C4-2B (cell line): ENCODE results near the gene MBNL1.

ENCODE experiments used
- ZFX ChIP-seq: fragments of 450-650 bp; IDR thresholded peaks from 2 replicates; pipeline ENCODE4 v1.6.1; 2017
- TF ChIP-seq, protein P1 (sequence below): fragments of 450-650 bp; conservative IDR thresholded peaks from 2 replicates; pipeline ENCODE4 v1.5.1; 2017; ENCODE audit warnings: mild to moderate bottlenecking

DNA sequence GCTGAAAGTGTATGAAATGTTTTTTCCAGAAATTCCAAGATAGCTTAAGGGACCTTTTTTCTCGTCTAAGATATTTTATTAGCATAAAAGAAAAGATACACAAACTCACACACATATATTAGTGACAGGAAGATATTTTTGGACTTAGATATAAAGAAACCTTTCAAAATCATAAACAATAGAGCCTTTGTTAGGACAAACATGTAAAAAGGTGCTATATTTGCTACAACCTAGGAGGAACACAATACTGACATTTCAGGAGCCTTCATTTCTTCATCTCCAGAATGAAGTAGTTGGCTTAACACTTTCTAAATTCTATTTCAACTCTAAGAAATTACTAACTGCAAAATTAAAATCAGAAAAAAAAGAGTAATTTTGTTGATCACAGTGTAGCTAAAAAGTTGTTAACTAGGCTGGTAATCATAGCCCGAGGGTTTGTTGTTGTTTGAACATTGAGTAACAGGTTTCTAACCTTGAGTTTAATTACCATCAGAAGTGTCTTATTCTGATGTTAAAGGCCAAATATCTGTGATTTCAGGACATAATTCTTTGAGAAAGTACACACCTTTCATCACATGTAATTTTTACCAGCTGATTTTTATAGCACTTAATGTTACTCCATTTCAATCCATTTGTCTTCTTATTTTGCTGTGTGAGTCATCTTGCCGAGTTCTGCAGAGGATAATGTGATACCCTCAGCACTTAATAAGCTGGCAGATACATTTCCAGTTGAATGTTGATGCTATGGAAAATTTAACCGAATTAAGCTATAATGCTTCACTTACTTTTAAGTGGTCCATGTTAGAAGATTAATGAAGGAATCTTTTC is 97.3 kb downstream of the MBNL1 start:
- TF ChIP-seq, protein P1, sequence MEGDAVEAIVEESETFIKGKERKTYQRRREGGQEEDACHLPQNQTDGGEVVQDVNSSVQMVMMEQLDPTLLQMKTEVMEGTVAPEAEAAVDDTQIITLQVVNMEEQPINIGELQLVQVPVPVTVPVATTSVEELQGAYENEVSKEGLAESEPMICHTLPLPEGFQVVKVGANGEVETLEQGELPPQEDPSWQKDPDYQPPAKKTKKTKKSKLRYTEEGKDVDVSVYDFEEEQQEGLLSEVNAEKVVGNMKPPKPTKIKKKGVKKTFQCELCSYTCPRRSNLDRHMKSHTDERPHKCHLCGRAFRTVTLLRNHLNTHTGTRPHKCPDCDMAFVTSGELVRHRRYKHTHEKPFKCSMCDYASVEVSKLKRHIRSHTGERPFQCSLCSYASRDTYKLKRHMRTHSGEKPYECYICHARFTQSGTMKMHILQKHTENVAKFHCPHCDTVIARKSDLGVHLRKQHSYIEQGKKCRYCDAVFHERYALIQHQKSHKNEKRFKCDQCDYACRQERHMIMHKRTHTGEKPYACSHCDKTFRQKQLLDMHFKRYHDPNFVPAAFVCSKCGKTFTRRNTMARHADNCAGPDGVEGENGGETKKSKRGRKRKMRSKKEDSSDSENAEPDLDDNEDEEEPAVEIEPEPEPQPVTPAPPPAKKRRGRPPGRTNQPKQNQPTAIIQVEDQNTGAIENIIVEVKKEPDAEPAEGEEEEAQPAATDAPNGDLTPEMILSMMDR = no peak
- TF ChIP-seq ZFX = no peak
